SH-SY5Y (cell line): ENCODE data around the gene CD2AP.

Experiments
- GATA2 ChIP-seq: IDR thresholded peaks from 2 replicates; pipeline ENCODE4 v1.6.1; 2011; ENCODE audit warnings: mild to moderate bottlenecking, low read depth, low read length
- GATA3 ChIP-seq: IDR thresholded peaks from 2 replicates; pipeline ENCODE4 v1.6.1; 2011; ENCODE audit warnings: low read depth, mild to moderate bottlenecking, low read length, moderate library complexity

- TF ChIP-seq GATA2 (no peak), GATA3 (no peak)
These were observed 38.9 kb upstream of the CD2AP start for GRCh38 chr6:47438481-47439347.
